Left forelimb (tissue), 1 donor: ENCODE measurements around the gene FBXO31.

ENCODE experiments used
- DNase-seq: peaks from one replicate; pipeline ENCODE4 v3.0.0-alpha.2; 2018; ENCODE audit warnings: low spot score

FBXO31 gene

DNA sequence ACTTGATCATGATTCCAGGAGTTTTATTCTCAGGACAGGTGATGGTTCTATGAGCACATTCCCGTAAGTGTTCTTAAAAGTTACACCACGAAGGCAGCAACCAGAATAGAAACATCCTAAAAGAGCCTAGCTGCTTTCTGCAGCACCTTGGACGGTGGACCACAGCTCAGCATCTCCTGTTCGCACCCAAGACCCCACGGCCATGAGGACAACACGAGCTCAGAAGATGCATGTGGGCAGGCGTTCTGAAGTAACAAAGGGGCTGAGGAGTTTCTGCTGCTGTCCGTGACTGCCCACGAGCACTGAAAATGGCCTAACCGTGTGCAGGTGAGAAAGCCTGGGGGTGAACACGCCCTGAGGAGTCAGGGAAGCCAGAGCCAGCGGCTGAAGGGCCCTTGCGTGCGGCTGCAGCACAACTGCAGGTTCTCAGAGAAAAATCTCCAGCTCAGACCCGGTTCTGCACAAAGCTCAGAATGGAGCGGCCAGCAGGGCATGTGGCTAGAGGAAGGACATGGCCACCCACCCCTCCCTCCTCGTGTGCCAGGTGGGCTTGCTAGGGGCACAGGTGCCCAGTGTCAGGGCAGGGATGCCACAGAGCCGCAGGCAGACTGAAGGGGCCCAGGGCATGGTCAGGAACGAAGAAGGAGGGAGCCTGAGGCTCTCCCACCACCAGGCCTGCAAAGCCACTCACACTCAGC is 55.6 kb downstream of the FBXO31 start:
- DNase-seq, result no peak

DNA sequence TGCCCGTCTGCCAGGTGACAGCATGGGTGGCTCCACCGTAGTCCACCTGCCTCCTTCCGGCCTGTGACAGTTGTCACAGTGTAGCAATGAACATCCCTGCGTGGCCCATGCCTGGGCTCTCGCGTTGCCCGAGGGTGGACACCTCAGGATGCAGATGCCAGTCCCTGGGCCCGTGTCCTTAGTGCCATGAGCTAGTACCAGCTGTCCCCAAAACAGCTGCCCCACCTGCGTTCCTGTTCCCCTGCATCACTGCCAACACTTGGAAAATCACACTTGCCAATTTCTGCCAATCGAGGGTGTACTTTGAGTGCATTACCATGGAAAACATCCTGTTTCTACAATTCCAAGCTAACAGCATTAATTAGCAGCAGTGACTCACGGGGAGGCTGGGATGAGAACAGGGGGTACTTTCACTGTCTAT is 57.4 kb downstream of the FBXO31 start:
- DNase-seq, result no peak

GRCh38 chr16:87325423-87325858 is 58.1 kb downstream of the FBXO31 start:
- no peak for DNase-seq

GRCh38 chr16:87324411-87325275 is 58.9 kb downstream of the FBXO31 start:
- DNase-seq, result no peak

DNA sequence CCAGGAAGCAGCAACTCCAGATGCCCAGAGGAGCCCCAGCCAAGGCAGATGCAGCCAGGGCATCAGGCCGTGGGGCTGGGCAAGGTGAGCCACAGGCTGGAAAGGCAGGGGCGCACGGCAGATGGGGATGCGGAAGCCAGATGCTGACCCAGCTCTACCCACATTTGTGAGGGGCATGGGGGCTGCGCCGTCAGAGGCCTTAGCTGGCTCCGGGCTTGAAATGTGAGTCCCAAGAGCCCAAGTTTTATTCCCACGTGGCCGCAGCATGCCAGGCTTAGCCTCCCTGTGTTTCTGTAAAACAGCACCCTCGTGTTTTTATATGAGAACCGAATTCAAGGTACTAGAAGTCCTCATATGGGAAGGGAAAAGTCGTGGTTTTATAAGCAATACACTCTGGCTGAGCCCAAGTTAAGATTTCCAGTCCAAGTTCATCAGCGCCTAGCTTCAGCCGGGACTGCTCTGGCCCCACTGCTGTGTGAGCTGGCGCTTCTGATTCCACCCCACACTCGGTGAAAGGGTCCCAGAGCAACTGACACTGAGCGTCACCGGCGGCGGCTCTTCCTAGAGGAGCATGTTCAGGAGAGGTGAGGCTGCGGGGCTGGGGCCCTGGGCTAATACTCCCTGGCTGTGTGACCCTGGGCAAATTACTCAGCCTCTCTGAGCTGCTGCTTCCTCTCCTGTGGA is 59.7 kb downstream of the FBXO31 start:
- DNase-seq, result no peak

- no peak for DNase-seq
Measured at GRCh38 chr16:87322833-87323726, 60.5 kb downstream of the FBXO31 start.

DNA sequence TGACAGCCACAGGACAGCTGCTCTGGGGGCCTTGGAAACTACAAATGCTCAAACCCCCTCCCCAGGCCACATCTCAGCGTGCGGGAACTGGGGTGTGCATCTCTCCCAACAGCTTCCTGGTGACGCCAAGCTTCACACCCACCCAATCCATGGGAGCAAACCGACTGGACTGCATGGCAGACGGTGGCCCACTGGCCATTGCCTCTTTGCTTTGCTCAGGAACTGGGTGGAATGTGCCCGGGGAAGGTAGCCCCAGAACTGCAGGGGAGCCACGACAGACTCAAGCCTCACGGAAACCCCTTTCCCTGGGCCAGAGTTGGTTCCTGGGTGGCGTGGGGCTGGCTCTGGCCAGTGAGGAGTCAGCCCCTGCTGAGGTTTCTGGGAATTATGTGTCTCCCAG is 61.2 kb downstream of the FBXO31 start:
- DNase-seq, result no peak

GRCh38 chr16:87321336-87322107 is 62.1 kb downstream of the FBXO31 start:
- DNase-seq, result no peak

DNA sequence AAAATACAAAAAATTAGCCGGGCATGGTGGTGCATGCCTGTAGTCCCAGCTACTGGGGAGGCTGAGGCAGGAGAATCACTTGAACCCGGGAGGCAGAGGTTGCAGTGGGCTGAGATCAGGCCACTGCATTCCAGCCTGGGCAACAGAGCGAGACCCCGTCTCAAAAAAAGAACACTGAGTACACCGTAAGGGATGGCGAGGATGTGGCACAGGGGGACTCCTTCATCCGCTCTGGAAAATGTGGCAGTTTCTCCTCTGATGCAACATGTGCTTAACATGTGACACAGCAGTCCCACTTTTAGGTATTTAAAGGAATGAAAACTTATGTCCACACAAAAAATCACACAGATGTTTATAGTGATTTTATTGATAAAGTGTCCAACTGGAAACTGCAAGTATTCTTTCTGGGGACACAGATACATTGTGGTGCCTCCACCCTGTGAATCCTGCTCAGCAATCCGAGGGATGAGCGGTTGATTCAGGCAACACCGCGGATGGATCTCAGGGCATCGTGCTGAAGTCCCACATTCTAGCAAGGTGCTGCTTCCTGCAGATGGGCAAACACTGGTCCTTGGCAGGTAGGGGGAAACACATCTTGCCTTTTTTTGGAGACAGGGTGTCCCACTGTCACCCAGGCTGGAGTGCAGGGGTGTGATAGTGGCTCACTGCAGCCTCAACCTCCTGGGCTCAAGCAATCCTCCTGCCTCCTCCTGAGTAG is 62.9 kb downstream of the FBXO31 start:
- no peak for DNase-seq

- DNase-seq, result no peak
Measured at GRCh38 chr16:87319997-87320491, 63.5 kb downstream of the FBXO31 start.

DNA sequence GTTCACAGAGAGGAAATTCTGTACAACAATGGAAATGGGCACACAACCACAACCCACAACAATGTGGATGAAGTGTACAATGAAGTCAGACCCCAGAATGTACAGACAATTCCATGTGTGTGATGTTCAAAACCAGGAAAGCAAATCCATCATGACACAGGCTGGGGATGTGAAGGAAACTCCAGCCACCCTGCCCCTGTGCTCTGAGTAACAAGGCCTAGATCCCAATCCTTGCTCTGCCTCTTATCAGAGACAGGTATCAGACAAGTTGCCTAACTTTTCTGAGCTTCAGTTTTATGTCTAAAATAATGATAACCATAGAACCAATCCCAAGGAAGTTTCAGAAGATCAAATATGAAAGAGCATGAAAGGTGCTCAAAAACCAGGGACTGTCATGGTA is 64.6 kb downstream of the FBXO31 start:
- no peak for DNase-seq

DNA sequence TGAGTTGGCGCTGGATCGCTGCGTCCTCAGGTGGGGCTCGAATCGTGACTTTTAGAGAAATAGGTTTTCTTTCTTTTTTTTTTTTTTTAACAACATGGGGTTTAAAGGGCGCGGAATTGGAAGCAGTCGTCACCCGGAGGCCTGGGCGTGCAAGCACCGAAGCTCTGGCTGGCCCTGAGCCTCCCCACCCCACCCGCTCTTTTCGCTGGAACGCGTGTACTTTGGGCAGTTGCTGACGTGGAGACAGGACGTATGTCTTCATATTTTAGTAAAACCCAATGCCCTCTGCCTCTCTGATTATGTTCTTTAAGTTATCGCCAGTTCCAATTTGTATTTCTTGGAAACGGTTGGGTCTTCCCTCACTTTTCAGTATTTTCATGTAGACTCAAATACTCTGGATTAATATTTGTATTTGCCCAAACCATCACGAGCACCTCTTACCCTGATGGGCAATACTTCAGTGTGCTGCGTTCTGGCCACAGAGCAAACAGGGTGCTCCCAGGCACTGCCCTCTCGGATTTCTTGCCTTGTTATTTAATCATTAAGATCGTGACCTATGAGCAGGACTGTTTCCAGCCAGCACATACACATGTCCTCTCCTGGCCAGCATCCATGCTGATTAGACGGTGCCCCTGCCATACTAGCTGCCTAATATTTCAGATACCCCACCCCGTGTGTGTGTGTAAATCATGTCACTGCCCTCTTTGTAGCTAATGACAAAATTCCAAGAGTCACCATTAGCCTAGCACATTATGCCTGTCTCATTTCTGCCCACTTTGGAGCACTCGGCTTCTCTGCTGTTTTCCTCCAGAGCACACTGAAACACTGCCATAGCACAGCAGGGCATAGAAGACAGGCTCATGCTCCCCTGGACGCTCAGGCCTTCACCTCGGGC is 65.6 kb downstream of the FBXO31 start:
- DNase-seq, result no peak

- DNase-seq, result peak; percentile 99
Measured at GRCh38 chr16:87316923-87317749, 66.4 kb downstream of the FBXO31 start, which contains the start of gene C16orf95. TSS of gene C16orf95 (minus strand) at chr16:87317392. CDS start at chr16:87317242, 150 bp downstream.

DNA sequence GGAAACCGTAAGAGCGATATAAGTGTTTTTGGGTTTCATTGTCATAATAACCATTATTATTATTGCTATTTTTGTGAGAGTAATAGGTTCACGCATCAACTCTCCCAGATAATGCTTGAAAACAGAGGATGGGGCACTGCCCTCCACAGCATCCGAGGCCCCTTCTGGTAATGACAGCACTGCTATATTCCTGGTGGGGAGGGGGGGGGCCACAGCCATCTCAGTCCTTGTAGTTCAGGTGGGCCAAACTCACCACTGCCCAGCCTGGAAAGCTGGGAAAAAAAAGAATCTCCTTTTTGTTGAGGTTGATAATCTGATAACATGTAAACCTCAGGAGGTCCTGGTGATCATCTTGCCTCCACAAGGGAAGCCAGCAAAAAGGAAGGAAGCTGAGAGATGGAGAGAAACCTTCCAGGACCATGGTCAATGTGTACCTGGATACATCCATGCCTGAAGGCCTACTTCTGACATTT is 67.1 kb downstream of the FBXO31 start:
- no peak for DNase-seq

- DNase-seq, result no peak
Measured at GRCh38 chr16:87314990-87315420, 68.6 kb downstream of the FBXO31 start.

DNA sequence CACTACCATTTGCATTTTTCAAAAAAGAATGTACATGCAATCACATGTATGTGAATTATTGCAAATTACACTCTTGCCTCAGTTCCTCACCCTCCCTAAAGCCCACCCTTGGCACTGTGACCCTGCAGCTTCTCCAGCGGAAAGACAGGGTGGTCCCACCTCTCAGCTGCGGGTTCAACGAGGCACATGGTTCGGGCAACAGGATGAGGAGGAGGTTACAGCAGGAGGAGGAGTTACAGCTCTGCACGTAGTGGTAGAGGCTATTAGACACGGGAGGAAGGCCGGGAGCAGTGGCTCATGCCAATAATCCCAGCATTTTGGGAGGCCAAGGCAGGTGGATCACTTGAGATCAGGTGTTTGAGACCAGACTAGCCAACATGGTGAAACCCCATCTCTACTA is 71.6 kb downstream of the FBXO31 start:
- no peak for DNase-seq

DNA sequence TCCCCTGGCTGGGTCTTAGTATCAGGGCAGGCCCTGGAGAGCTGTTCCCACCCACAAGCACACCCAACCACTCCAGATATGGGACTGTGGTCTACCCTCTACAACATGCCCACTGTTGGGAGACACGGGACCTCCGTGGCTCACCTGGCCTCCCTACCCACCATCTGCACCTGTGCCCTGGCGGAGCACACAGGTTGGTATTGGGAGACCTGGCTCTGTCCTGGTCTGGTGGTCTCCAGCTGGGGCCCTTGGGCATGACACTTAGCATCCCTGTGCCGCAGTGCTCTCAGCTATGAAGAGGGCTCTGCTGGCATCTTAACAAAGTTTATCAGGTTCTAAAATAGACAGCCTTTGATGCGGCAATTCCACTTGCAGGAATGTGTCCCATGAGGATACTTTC is 72.2 kb downstream of the FBXO31 start:
- no peak for DNase-seq

DNA sequence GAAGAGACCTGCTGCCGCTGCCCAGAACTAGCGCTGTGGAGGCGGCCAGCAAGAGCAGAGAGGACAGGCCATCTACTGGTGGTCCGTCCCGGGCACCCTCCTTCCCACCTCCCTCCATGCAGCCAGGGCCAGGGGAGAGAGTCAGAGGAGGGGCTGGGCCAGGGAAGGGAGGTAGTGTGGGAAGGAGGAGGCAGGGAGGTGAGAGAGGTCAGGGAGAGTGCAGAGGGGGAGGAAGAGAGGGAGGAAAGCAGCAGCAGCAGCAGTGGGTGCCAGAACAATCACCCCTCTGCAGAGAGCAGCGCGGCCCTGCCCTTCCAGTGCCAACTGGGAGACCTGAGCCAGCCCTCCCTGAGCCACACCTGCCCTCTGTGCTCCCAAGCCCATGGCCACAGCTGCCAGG is 73.0 kb downstream of the FBXO31 start:
- DNase-seq, result no peak
